Measurements from ENCODE around the gene COMMD1. TPM values are rescaled to one million over a fixed set of nuclear protein-coding genes. Genes with fewer than 3 reads are reported as not detected.
"Not testable (repeated sequence)": the region's sequence is repeated elsewhere in the genome, so short reads cannot be mapped to it uniquely, and the experiment has no call there.

Gene COMMD1
- total RNA-seq, 4 donors from 2014 or later = 8.5 to 80.7 (median 48.2) TPM

GRCh38 chr2:61877571-61878245, 27.8 kb upstream of the COMMD1 start:
- Histone ChIP-seq H3K27ac (no peak overlapping the region), H3K27me3 (no peaks in the 10 kb centered on the region), H3K9me3 (no peaks in the 10 kb centered on the region), H3K4me3 (no peak overlapping the region), H3K4me1 (no peaks in the 10 kb centered on the region), H3K36me3 (no peaks in the 10 kb centered on the region)
- no peak for TF ChIP-seq POLR2A (IDR thresholded peaks at IDR 0.05)
- TF ChIP-seq, protein P1, sequence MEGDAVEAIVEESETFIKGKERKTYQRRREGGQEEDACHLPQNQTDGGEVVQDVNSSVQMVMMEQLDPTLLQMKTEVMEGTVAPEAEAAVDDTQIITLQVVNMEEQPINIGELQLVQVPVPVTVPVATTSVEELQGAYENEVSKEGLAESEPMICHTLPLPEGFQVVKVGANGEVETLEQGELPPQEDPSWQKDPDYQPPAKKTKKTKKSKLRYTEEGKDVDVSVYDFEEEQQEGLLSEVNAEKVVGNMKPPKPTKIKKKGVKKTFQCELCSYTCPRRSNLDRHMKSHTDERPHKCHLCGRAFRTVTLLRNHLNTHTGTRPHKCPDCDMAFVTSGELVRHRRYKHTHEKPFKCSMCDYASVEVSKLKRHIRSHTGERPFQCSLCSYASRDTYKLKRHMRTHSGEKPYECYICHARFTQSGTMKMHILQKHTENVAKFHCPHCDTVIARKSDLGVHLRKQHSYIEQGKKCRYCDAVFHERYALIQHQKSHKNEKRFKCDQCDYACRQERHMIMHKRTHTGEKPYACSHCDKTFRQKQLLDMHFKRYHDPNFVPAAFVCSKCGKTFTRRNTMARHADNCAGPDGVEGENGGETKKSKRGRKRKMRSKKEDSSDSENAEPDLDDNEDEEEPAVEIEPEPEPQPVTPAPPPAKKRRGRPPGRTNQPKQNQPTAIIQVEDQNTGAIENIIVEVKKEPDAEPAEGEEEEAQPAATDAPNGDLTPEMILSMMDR (IDR thresholded peaks at IDR 0.05) = no peak
- intact Hi-C loops (cut with DNase I; ENCODE audit: low total_unique reads) = no loop called here
- no peak for DNase-seq

DNA sequence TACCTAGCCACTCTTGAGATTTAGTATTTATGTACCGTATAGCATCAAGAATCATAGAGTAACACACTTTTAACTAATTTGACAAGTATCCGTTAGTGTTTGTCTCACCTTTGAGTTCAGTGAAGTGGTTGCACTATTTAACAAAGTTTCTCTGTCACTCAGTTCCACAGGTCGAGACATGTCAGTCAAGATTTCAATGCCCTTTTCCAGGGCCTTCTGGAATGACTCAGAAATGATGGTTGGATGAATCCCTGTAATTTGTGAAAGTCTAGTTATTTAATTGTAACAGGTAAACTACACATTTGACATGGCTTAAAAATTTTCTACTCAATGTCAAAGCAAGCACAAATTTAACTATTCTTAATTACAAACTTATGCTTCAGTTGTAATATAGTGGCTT, 26.7 kb upstream of the COMMD1 start:
- no peaks in the 10 kb centered on the region for H3K27me3 ChIP-seq
- no peaks in the 10 kb centered on the region for H3K9me3 ChIP-seq
- H3K4me3 ChIP-seq = no peak overlapping the region
- no peaks in the 10 kb centered on the region for H3K4me1 ChIP-seq
- DNase-seq = no peak
- H3K36me3 ChIP-seq = no peaks in the 10 kb centered on the region
- H3K27ac ChIP-seq = no peak overlapping the region
- intact Hi-C loops (cut with DNase I; ENCODE audit: low total_unique reads) = no loop called here
- TF ChIP-seq POLR2A (IDR thresholded peaks at IDR 0.05) = no peak
- TF ChIP-seq, protein P1 (IDR thresholded peaks at IDR 0.05) = no peak

GRCh38 chr2:61879351-61879750, 26.1 kb upstream of the COMMD1 start:
- H3K27me3 ChIP-seq; H3K27ac ChIP-seq; DNase-seq; H3K4me3 ChIP-seq; H3K4me1 ChIP-seq; H3K9me3 ChIP-seq; intact Hi-C loops (cut with DNase I; ENCODE audit: low total_unique reads); H3K36me3 ChIP-seq: not testable (repeated sequence)

GRCh38 chr2:61882850-61883249, 22.6 kb upstream of the COMMD1 start:
- DNase-seq = no peak
- Histone ChIP-seq H3K27me3 (no peaks in the 10 kb centered on the region), H3K4me1 (no peaks in the 10 kb centered on the region), H3K4me3 (no peak overlapping the region), H3K27ac (no peak overlapping the region), H3K9me3 (no peaks in the 10 kb centered on the region), H3K36me3 (no peaks in the 10 kb centered on the region)
- TF ChIP-seq, protein P1 (IDR thresholded peaks at IDR 0.05) = no peak
- no peak for TF ChIP-seq POLR2A (IDR thresholded peaks at IDR 0.05)
- intact Hi-C loops (cut with DNase I; ENCODE audit: low total_unique reads) = no loop called here

- no peak for DNase-seq
- Histone ChIP-seq H3K27ac (no peak overlapping the region), H3K36me3 (no peaks in the 10 kb centered on the region), H3K27me3 (no peaks in the 10 kb centered on the region), H3K4me3 (no peak overlapping the region), H3K4me1 (no peaks in the 10 kb centered on the region), H3K9me3 (no peaks in the 10 kb centered on the region)
- TF ChIP-seq, protein P1 (IDR thresholded peaks at IDR 0.05) = no peak
- no peak for TF ChIP-seq POLR2A (IDR thresholded peaks at IDR 0.05)
- intact Hi-C loops (cut with DNase I; ENCODE audit: low total_unique reads) = no loop called here
Measured at GRCh38 chr2:61885896-61886603, 19.4 kb upstream of the COMMD1 start.

Measured in uterus (tissue), 4 donors.